Activated T-cell treated with anti-CD3 and anti-CD28 coated beads, Interleukin-2, amount 50 U/mL, for 1 hour (primary cell): Measurements from ENCODE around the gene ARID3C.

Source experiments
- DNase-seq: peaks from one replicate; pipeline ENCODE4 v3.0.0-alpha.2; 2020

Gene ARID3C

GRCh38 chr9:34576597-34577399, 52.1 kb downstream of the ARID3C start:
- DNase-seq, result no peak

- no peak for DNase-seq
These were observed 52.8 kb downstream of the ARID3C start for GRCh38 chr9:34575862-34576596.

- DNase-seq, result no peak
These were observed 53.6 kb downstream of the ARID3C start for GRCh38 chr9:34575241-34575640.

- DNase-seq, result no peak
These were observed 54.3 kb downstream of the ARID3C start for GRCh38 chr9:34574571-34574970.

GRCh38 chr9:34573599-34574325, 55.1 kb downstream of the ARID3C start:
- no peak for DNase-seq

GRCh38 chr9:34572628-34573027, 56.2 kb downstream of the ARID3C start:
- no peak for DNase-seq

GRCh38 chr9:34572092-34572491, 56.8 kb downstream of the ARID3C start:
- DNase-seq, result no peak

- DNase-seq, result no peak
These were observed 57.4 kb downstream of the ARID3C start for GRCh38 chr9:34571481-34571810.
